SH-SY5Y (cell line): ENCODE results near the gene QRICH1.

Source experiments
- GATA2 ChIP-seq: IDR thresholded peaks from 2 replicates; pipeline ENCODE4 v1.6.1; 2011; ENCODE audit warnings: mild to moderate bottlenecking, low read depth, low read length
- GATA3 ChIP-seq: IDR thresholded peaks from 2 replicates; pipeline ENCODE4 v1.6.1; 2011; ENCODE audit warnings: low read depth, mild to moderate bottlenecking, low read length, moderate library complexity

GRCh38 chr3:49108346-49108745, 14.5 kb upstream of the QRICH1 start:
- no peak for TF ChIP-seq GATA3
- TF ChIP-seq GATA2, result no peak
